ENCODE results near the gene ZFPM1.

The ZFPM1 gene

GRCh38 chr16:88460496-88461330 is 7.6 kb downstream of the ZFPM1 start:
- TF ChIP-seq JUND (IDR thresholded peaks at IDR 0.05; ENCODE audit: low read depth) = no peak
- in situ Hi-C loops (cut with HindIII; ENCODE audit: low pct_unique_long_range_greater_than_20kb, low sequenced_read_pairs) = no loop called here
- DNase-seq (ENCODE audit: low read depth in 1 of 2, low spot score in 1 of 2) = no peak

- in situ Hi-C loops (cut with HindIII; ENCODE audit: low pct_unique_long_range_greater_than_20kb, low sequenced_read_pairs) = no loop called here
- peak in 1 of 2 experiments; percentile 28 for DNase-seq (ENCODE audit: low read depth in 1 of 2, low spot score in 1 of 2)
- no peak for TF ChIP-seq JUND (IDR thresholded peaks at IDR 0.05; ENCODE audit: low read depth)
Measured at GRCh38 chr16:88461331-88462269, 8.5 kb downstream of the ZFPM1 start.

- TF ChIP-seq JUND (IDR thresholded peaks at IDR 0.05; ENCODE audit: low read depth) = no peak
- DNase-seq (ENCODE audit: low read depth in 1 of 2, low spot score in 1 of 2) = no peak
- in situ Hi-C loops (cut with HindIII; ENCODE audit: low pct_unique_long_range_greater_than_20kb, low sequenced_read_pairs) = no loop called here
Measured at GRCh38 chr16:88462396-88462795, 9.3 kb downstream of the ZFPM1 start.

DNA sequence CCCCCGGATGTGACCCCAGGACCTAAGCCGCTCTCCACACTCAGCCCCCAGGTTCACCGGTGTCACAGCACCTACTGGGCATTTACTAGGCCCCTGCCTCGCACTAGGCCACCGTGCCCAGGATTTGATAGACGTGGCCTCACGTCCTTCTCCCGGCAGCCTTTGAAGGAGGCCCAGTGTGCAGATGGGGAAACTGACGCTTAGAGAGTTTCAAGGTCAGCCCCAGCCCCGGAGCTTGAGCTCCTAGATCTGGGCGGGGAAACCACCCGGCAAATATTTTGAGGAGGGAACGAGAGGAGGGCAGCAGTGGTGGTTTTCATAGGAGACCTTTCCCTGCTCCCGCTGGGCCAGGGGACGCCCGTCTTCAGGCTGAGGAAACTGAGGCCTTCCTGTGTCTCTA is 10.3 kb downstream of the ZFPM1 start:
- TF ChIP-seq JUND (IDR thresholded peaks at IDR 0.05; ENCODE audit: low read depth) = no peak
- DNase-seq (ENCODE audit: low read depth in 1 of 2, low spot score in 1 of 2) = no peak
- in situ Hi-C loops (cut with HindIII; ENCODE audit: low pct_unique_long_range_greater_than_20kb, low sequenced_read_pairs) = no loop called here

DNA sequence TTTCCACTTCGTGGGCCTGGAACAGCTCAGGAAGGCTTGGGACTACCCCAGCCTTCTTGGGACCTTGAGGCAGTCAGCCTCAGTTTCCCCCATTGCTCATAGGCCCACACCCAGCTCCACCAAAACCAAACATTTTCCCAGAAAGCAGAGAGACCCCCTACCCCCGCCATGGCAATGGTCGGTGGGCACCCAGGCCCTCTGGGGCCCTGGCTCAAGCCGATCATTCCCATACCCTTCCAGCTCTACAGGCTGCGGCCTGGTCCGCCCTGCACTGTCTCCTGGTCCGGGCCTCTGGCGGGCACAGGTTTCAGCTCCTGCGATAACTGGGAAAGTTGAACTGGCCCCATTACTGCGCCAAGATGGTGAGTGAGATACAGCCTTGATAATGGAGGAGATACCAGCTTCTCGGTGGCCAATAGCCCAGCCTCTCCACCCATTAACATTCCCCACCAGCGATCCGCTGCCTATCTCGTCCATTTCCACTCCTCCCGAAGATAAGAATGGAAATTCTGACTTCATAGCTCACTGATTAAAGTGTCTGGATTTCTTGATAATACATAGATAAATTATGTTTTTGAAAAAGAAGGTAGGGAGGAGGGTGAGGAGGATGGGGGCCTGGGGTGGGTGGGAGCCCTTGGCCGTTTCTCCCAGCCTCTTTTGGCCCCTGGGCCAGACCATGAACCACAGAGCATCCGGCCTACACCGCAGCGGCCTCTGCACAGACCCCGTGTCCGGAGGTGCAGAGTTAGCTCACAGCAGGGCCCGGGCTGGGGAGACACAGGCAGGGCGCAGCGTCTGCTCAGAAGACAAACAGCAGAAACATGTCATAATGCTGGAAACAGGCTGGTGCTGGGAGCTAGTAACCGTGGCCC is 11.6 kb downstream of the ZFPM1 start:
- DNase-seq (ENCODE audit: low read depth in 1 of 2, low spot score in 1 of 2) = no peak
- in situ Hi-C loops (cut with HindIII; ENCODE audit: low pct_unique_long_range_greater_than_20kb, low sequenced_read_pairs) = no loop called here
- TF ChIP-seq JUND (IDR thresholded peaks at IDR 0.05; ENCODE audit: low read depth) = no peak

DNA sequence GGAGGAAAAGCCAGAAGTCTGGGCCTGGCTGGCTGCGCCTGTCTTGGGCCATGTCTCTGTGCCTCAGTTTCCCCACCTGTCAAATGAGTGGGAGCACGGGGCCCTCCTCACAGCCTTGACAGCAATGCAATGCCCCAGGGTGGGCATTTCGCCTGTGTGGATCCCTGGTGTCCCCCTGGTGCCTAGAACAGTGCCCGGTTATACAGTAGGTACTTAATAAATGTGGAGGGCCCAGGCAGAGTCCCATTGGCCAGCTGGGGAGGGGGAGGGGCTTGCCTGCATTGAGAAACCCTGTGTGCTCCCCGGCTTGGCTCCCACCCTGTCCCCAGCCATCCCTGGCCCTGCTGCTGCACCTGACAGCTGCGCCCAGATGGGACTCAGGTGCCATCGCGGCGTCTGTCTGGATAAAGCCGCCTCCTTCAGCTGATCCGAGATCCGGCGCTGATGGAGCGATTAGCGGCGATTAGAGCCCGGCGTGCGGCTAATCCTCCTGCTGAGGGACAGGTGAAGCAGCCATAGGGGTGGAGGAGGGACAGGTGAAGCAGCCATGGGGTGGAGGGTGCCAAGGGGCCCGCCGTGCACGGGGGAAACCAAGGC is 12.4 kb downstream of the ZFPM1 start:
- DNase-seq (ENCODE audit: low read depth in 1 of 2, low spot score in 1 of 2) = no peak
- no peak for TF ChIP-seq JUND (IDR thresholded peaks at IDR 0.05; ENCODE audit: low read depth)
- in situ Hi-C loops (cut with HindIII; ENCODE audit: low pct_unique_long_range_greater_than_20kb, low sequenced_read_pairs) = no loop called here

- TF ChIP-seq JUND (IDR thresholded peaks at IDR 0.05; ENCODE audit: low read depth) = no peak
- no peak for DNase-seq (ENCODE audit: low read depth in 1 of 2, low spot score in 1 of 2)
- in situ Hi-C loops (cut with HindIII; ENCODE audit: low pct_unique_long_range_greater_than_20kb, low sequenced_read_pairs) = no loop called here
Measured at GRCh38 chr16:88466175-88466862, 13.2 kb downstream of the ZFPM1 start.

GRCh38 chr16:88466949-88467348 is 13.9 kb downstream of the ZFPM1 start:
- no peak for TF ChIP-seq JUND (IDR thresholded peaks at IDR 0.05; ENCODE audit: low read depth)
- DNase-seq (ENCODE audit: low read depth in 1 of 2, low spot score in 1 of 2) = no peak
- in situ Hi-C loops (cut with HindIII; ENCODE audit: low pct_unique_long_range_greater_than_20kb, low sequenced_read_pairs) = no loop called here

DNA sequence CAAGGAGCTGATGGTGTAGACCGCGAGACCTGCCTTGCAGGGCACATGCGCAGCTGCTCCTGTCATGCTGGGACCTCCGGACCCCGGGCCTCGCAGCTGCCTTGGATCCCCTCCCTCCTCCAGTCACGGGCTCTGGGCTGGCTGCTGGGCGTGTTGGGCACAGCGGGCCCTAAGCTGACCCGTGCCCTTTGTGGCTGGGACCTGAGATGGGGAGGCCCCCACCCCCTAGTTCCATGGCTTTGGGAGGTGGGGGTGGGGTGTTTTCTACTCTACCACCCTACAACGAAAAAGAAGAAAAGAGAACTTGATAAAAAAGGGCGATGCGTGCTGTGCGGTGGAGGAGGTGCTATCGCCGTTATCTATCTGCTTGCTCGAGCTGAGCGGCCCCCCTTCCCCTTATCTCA is 14.5 kb downstream of the ZFPM1 start:
- in situ Hi-C loops (cut with HindIII; ENCODE audit: low pct_unique_long_range_greater_than_20kb, low sequenced_read_pairs) = no loop called here
- TF ChIP-seq JUND (IDR thresholded peaks at IDR 0.05; ENCODE audit: low read depth) = no peak
- no peak for DNase-seq (ENCODE audit: low read depth in 1 of 2, low spot score in 1 of 2)

- in situ Hi-C loops (cut with HindIII; ENCODE audit: low pct_unique_long_range_greater_than_20kb, low sequenced_read_pairs) = no loop called here
- TF ChIP-seq JUND (IDR thresholded peaks at IDR 0.05; ENCODE audit: low read depth) = no peak
- peak; percentile 94 to 99 for DNase-seq (ENCODE audit: low read depth in 1 of 2, low spot score in 1 of 2)
Measured at GRCh38 chr16:88468275-88469129, 15.4 kb downstream of the ZFPM1 start.

Measured in T47D (cell line).